NCI-H345 treated with DMSO at 0.1 percent for 48 hours (cell line): Measurements from ENCODE around the gene ATAD2B.
"Not testable (repeated sequence)": the region's sequence is repeated elsewhere in the genome, so short reads cannot be mapped to it uniquely, and the experiment has no call there.

ENCODE experiments used
- DNase-seq: peaks from one replicate; lab custom pipeline; 2025; ENCODE audit not compliant: unreplicated experiment; lab: John Stamatoyannopoulos, UW

ATAD2B gene

DNA sequence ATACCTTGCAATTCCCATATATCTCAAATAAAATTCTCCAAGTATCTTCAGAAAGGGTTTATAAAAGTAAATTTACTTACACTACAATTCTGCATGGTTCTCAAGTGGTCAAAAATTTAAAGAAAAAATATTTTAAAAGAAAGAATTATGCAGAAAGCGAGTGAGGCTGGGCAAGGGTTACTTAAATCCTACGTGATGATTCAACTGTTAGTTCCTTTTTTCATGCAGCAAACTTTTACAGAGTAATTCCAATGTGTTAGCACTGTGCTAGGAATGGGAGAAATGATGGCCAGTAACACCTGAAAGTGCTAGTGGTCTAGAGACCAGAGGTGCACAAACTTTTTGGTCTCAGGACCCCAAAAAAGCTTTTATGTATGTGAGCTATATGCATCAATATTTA lies 133.4 kb downstream of the ATAD2B start:
- no peak for DNase-seq

DNA sequence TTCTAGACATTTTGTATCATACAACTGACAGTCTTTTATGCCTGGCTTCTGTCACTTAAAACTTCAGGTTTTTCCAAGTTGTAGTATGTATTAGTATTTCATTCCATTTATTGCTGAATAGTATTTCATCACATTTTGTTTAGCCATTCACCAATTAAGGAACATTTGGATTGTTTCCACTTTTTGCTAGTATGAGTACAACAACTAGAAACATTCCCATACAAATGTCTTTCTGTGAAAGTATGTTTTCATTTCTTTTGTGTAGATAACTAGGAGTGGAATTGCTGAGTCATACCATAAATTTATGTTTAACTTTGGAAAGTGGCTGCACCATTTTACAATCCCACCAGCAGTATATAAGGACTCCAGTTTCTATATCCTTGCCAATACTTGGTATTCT lies 135.9 kb downstream of the ATAD2B start:
- DNase-seq: no peak

DNA sequence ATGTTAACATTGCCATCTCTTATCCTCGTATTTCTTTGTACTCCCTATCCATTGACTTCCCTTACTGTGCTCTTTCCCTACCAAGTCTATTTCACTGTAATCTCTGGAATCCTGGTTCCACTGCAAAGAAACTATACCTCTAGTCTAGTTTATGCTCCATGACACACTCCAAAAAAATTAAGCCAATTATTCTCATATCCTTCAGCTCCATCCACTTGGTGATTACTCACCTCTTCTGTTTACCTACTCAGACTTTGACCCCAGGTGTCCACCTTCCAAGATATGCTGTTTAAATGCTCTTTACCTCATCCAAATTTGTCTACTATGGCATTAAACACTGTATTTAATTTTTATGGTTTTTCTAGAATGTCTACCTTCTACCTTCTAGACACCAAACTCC lies 137.9 kb downstream of the ATAD2B start:
- DNase-seq: no peak

DNA sequence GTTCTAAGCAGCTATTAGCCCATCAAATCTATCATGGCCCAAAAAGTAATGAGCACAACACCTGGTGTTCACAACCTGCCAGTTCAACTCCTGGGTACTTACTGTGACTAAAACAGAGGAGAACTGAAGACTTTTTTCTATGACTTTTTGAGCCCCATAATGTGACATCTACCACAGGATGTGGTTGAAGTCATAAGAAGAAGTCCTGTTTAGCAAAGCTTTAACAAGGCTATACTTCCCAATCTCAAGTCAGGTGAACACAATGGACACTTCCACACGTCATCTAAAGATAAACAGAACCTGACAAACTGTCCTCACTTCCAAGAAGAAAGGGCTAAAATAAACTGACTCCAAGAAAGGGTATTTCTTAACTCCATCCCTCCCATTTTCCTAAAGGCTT lies 138.8 kb downstream of the ATAD2B start:
- DNase-seq: no peak

DNA sequence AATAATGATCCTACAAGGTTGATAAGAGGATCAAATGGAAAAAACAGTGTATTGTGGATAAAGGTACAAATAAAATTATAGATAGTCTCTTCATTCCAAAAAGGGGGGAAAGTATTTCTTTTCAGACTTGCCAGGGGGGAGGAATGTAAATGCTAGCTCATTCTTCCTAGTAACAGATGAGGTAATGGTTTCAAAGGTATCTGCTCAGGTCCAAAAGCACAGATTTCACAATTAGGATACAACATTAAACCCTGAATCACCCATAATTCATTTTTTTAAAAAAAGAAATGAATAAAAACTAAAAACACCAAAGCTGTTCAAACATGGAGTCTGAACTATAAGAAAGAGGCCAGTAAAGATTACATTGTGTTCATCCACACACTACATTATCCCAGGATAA lies 142.0 kb downstream of the ATAD2B start:
- DNase-seq: no peak

DNA sequence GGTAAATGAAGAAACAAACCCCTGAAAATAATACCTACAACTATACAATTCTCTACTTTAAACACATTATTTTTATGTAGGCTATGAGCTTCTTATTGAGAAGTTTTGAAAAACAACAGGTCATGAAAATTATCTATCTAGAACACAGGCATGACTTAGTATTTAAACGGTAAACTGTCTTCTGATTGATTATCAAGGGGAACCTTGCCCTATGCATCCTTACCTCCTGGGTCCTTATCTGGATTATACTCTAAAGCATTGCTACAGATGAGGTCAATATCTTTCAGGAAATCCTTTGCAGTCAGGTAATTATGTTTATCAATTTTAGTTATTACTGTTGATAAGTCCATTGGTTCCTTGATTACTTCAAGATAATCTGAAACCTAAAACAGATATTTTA lies 144.3 kb downstream of the ATAD2B start:
- DNase-seq: no peak

GRCh38 chr2:23782126-23782525 lies 144.8 kb downstream of the ATAD2B start:
- no peak for DNase-seq

DNA sequence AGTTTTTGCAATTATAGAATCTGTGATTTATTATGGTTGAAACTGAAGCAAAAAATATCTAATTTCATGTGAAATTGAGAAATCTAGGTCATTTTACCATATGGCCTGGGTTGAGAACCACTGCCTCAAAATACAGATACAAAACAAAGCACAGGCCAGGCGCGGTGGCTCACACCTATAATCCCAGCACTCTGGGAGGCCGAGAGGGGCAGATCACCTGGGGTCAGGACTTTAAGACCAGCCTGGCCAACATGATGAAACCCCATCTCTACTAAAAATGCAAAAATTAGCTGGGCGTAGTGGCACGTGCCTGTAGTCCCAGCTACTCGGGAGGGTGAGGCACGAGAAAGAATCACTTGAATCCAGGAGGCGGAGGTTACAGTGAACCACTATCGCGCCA lies 146.5 kb downstream of the ATAD2B start:
- not testable (repeated sequence) for DNase-seq

- DNase-seq: no peak
These were observed 149.1 kb downstream of the ATAD2B start for GRCh38 chr2:23777826-23778225.

- no peak for DNase-seq
These were observed 150.9 kb downstream of the ATAD2B start for GRCh38 chr2:23776021-23776420.

DNA sequence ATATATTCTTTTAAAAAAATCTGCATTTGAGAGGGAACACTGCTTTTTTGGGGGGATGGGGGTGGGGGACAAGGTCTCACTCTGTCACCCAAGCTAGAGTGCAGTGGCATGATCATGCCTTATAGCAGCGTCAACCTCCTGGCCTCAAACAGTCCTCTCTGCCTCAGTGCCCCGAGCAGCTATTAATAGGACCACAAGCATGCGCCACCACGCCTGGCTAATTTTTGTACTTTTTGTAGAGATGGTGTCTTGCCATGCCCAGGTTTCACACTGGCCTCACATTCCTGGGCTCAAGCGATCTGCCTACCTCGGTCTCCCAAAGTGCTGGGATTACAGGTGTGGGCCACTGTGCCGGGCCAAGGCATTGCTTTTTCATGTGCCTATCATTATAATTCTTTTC lies 154.2 kb downstream of the ATAD2B start:
- DNase-seq: no peak

DNA sequence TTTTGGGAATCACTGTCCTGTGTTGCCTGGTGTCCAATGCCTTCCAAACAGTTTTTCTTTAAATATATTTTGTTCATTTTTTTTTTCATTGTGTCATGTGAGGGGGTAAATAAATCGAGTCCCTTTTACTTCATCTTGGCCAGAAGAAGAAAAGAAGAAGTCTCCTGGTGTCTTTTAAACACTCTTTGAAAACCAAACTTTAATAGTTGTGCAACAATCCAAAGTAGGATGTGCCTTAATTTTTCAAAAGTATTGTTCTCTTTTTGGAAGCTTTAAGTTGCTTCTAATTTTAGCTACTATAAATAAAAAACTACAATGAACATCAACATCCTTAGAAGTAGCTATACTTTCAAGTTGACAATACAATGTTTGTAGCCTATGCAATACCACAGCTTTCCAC lies 154.9 kb downstream of the ATAD2B start:
- DNase-seq: no peak

- no peak for DNase-seq
These were observed 157.6 kb downstream of the ATAD2B start for GRCh38 chr2:23769364-23769763.

DNA sequence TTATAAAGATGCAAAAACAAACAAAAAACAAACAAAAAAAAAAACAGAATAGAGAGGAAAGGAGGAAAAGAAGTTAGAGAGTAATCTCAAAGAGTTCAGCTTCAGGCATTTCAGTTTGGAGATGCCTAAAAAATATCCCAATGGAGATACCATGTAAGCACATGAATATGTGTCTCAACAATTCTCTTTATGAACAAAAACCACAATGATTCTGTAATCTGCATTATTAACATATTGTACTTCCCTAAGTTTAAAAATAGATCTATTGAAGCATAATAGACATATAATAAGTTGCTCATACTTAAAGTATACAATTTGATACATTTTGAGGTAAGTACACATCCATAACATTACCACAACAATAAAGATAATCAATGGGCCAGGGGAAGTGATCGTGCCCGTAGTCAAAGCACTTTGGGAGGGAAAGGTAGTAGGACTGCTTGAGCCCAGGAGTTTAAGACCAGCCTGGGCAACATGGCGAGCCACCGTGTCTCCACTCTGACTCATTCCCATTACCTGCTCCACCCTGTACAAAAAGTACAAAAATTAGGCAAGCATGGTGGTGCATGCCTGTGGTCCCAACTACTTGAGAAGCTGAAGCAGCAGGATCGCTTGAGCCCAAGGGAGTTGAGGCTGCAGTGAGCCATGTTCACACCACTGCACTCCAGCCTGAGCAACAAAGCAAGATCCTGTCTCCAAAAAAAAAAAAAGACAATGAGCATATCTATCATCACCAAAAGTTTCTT lies 158.9 kb downstream of the ATAD2B start:
- no peak for DNase-seq

GRCh38 chr2:23762141-23762540 lies 164.8 kb downstream of the ATAD2B start:
- no peak for DNase-seq

DNA sequence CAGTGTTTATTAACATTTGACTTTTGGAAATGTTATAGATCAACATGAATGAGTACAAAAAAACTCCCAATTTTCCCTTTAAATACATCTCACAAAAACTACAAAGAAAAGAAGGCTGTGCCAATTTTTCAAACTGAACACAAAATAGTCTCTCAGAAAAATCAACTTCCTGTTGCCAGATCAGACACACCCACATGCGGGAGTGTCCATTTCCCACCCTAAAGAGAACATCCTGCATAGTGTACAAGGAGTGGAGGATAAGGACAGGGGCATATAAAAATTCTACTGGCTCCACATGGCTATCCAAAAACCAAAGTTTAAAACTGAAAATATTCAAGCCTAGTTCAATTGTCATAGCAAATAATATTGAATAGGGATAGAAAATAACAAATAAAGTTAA lies 165.3 kb downstream of the ATAD2B start:
- DNase-seq: no peak

- DNase-seq: no peak
These were observed 166.2 kb downstream of the ATAD2B start for GRCh38 chr2:23760736-23761135.

- no peak for DNase-seq
These were observed 169.1 kb downstream of the ATAD2B start for GRCh38 chr2:23757686-23758433.

GRCh38 chr2:23756593-23757292 lies 170.2 kb downstream of the ATAD2B start:
- DNase-seq: no peak

GRCh38 chr2:23754970-23755369 lies 172.0 kb downstream of the ATAD2B start:
- DNase-seq: no peak

DNA sequence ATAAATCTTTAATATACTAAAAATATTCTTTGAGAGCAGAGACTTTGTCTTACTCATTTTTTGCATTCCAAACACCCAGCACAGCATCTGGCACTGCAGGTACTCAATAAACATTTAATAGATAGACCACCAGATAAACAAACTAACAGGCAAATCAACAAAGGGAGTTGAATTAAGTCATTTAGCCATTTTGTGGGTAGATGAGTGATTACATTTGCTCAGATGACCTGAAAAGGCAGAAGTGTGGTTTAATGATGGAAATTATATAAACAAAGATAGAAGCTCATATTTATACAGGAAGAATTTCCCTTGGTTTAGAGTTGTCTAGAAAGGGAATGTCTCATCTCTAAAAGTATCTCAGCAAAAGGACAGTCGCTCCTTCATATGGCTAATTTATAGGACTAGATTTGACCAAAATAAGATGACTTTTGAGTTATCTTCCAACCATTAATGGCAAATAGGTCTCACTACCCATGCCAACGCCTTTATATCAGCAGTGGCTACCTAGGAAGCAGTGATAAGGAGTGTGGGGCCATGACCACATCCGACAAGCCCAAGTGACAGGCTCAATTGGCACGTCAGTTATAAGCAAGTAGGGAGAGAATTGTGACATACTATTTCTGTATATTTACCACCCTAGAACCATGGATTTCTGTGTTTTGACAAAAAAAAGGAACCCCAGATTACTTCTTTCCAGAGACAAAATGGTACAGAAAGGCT lies 173.5 kb downstream of the ATAD2B start:
- DNase-seq: no peak
